HEK293 (cell line): Measurements from ENCODE around the gene VPS11.

ENCODE experiments used
- YY1 ChIP-seq: fragments of 450-650 bp; formaldehyde crosslinking; IDR thresholded peaks from 2 replicates; pipeline ENCODE4 v1.5.1; 2018; ENCODE audit warnings: missing biosample characterization, missing genetic modification characterization
- ZBTB8A ChIP-seq: fragments of 450-650 bp; formaldehyde crosslinking; IDR thresholded peaks from 2 replicates; pipeline ENCODE4 v1.5.1; 2016; ENCODE audit warnings: missing biosample characterization, missing genetic modification characterization
- ZNF140 ChIP-seq: fragments of 450-650 bp; formaldehyde crosslinking; IDR thresholded peaks from 2 replicates; pipeline ENCODE4 v1.5.1; 2016; ENCODE audit warnings: missing biosample characterization, missing genetic modification characterization
- TF ChIP-seq, protein P1 (sequence below): fragments of 450-650 bp; formaldehyde crosslinking; IDR thresholded peaks from 2 replicates; pipeline ENCODE4 v1.5.1; 2016; ENCODE audit warnings: missing biosample characterization, missing genetic modification characterization
- TF ChIP-seq, protein P2 (sequence below): fragments of 450-650 bp; formaldehyde crosslinking; IDR thresholded peaks from 2 replicates; pipeline ENCODE4 v1.5.1; 2016; ENCODE audit warnings: missing biosample characterization, missing genetic modification characterization

DNA sequence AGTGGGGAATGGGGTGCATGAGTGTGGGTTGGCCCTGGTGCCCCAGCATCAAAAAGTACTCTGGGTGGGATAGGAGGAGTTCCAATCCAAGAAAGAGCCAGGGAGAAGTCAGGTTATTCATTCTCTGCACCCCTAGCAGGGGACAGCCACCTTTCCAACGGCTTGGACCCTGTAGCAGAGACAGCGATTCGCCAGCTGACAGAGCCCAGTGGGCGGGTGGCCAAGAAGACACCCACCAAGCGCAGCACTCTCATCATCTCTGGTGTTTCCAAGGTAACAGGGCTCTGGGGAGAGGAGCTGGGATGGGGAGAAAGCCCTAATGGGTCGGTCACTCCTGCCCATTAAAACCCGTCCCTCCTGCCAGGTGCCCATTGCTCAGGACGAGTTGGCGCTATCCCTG lies 46.1 kb downstream of the VPS11 start:
- TF ChIP-seq, protein P1, sequence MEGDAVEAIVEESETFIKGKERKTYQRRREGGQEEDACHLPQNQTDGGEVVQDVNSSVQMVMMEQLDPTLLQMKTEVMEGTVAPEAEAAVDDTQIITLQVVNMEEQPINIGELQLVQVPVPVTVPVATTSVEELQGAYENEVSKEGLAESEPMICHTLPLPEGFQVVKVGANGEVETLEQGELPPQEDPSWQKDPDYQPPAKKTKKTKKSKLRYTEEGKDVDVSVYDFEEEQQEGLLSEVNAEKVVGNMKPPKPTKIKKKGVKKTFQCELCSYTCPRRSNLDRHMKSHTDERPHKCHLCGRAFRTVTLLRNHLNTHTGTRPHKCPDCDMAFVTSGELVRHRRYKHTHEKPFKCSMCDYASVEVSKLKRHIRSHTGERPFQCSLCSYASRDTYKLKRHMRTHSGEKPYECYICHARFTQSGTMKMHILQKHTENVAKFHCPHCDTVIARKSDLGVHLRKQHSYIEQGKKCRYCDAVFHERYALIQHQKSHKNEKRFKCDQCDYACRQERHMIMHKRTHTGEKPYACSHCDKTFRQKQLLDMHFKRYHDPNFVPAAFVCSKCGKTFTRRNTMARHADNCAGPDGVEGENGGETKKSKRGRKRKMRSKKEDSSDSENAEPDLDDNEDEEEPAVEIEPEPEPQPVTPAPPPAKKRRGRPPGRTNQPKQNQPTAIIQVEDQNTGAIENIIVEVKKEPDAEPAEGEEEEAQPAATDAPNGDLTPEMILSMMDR: no peak
- TF ChIP-seq ZBTB8A (no peak), YY1 (tag by site-specific recombination) (no peak), ZNF140 (tag by site-specific recombination) (no peak)
- TF ChIP-seq, protein P2, sequence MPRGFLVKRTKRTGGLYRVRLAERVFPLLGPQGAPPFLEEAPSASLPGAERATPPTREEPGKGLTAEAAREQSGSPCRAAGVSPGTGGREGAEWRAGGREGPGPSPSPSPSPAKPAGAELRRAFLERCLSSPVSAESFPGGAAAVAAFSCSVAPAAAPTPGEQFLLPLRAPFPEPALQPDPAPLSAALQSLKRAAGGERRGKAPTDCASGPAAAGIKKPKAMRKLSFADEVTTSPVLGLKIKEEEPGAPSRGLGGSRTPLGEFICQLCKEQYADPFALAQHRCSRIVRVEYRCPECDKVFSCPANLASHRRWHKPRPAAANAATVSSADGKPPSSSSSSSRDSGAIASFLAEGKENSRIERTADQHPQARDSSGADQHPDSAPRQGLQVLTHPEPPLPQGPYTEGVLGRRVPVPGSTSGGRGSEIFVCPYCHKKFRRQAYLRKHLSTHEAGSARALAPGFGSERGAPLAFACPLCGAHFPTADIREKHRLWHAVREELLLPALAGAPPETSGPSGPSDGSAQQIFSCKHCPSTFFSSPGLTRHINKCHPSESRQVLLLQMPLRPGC (tag by site-specific recombination): no peak
